WTC11 (cell line): Measurements from ENCODE around the gene GPR89B. TPM values are rescaled to one million over a fixed set of nuclear protein-coding genes. Genes with fewer than 3 reads are reported as not detected.

Experiments
- ATAC-seq: fragments of 200-7000 bp; cut with Tn5 transposase; 2 replicates; pipeline ENCODE4 v1.10.0; 2021; ENCODE audit warnings: mild to moderate bottlenecking, moderate library complexity
- CTCF ChIA-PET: fragments of 300-600 bp; sonication (Branson Sonifier 250); formaldehyde crosslinking; loops from one replicate; lab custom pipeline; 2021; ENCODE audit warnings: antibody characterized with exemption; lab: Charles Lee
- POLR2A ChIA-PET: fragments of 350-600 bp; sonication (Branson Sonifier 250); formaldehyde crosslinking; loops from one replicate; lab custom pipeline; 2021; ENCODE audit warnings: antibody characterized with exemption; lab: Charles Lee
- DNase-seq: peaks from one replicate; pipeline ENCODE4 v3.0.0; 2021; ENCODE audit warnings: low spot score
- H3K27ac Mint-ChIP-seq: 2 replicates; pipeline ENCODE4 v1.8.0; 2021; ENCODE audit warnings: mixed read lengths
- H3K27me3 Mint-ChIP-seq: 2 replicates; pipeline ENCODE4 v1.8.0; 2021; ENCODE audit warnings: low read depth, mild to moderate bottlenecking, moderate library complexity, mixed read lengths
- H3K36me3 Mint-ChIP-seq: 2 replicates; pipeline ENCODE4 v1.8.0; 2021; ENCODE audit warnings: mixed read lengths
- H3K4me1 Mint-ChIP-seq: 2 replicates; pipeline ENCODE4 v1.8.0; 2022; ENCODE audit warnings: mixed read lengths
- H3K4me3 Mint-ChIP-seq: 2 replicates; pipeline ENCODE4 v1.8.0; 2021; ENCODE audit warnings: mild to moderate bottlenecking, moderate library complexity, mixed read lengths
- H3K9me3 Mint-ChIP-seq: 2 replicates; pipeline ENCODE4 v1.8.0; 2021; ENCODE audit warnings: mixed read lengths
- AR ChIP-seq: fragments of 250-450 bp; sonication (Bioruptor Pico); IDR thresholded peaks from 2 replicates; pipeline ENCODE4 v1.9.0; 2021; ENCODE audit warnings: mild to moderate bottlenecking
- ATF6 ChIP-seq: sonication (generic); formaldehyde crosslinking; IDR thresholded peaks from 2 replicates; pipeline ENCODE4 v1.8.1; 2023; ENCODE audit warnings: mild to moderate bottlenecking, missing genetic modification reagents
- CREB1 ChIP-seq: sonication (generic); formaldehyde crosslinking; IDR thresholded peaks from 2 replicates; pipeline ENCODE4 v1.8.0; 2023; ENCODE audit warnings: mild to moderate bottlenecking, missing genetic modification reagents
- E2F1 ChIP-seq: sonication (generic); formaldehyde crosslinking; IDR thresholded peaks from 2 replicates; pipeline ENCODE4 v1.8.0; 2022; ENCODE audit warnings: mild to moderate bottlenecking, missing genetic modification reagents
- ELF4 ChIP-seq: sonication (generic); formaldehyde crosslinking; IDR thresholded peaks from 2 replicates; pipeline ENCODE4 v1.8.1; 2022; ENCODE audit warnings: low read depth, mild to moderate bottlenecking, moderate library complexity, missing genetic modification reagents
- EMX1 ChIP-seq: fragments of 250-450 bp; sonication (Bioruptor Pico); IDR thresholded peaks from 2 replicates; pipeline ENCODE4 v1.8.0; 2021; ENCODE audit warnings: mild to moderate bottlenecking
- ESRRA ChIP-seq: sonication (generic); formaldehyde crosslinking; IDR thresholded peaks from 2 replicates; pipeline ENCODE4 v1.8.1; 2022; ENCODE audit warnings: mild to moderate bottlenecking, missing genetic modification reagents, borderline replicate concordance
- GABPB1 ChIP-seq: sonication (generic); formaldehyde crosslinking; IDR thresholded peaks from 2 replicates; pipeline ENCODE4 v1.8.1; 2023; ENCODE audit warnings: mild to moderate bottlenecking, missing genetic modification reagents
- GRHL2 ChIP-seq: fragments of 250-450 bp; sonication (Bioruptor Pico); IDR thresholded peaks from 2 replicates; pipeline ENCODE4 v1.8.0; 2022; ENCODE audit warnings: mild to moderate bottlenecking, moderate library complexity; ENCODE audit not compliant: insufficient replicate concordance, severe bottlenecking
- MAX ChIP-seq: sonication (generic); formaldehyde crosslinking; IDR thresholded peaks from 2 replicates; pipeline ENCODE4 v1.8.0; 2022; ENCODE audit warnings: mild to moderate bottlenecking, missing genetic modification reagents
- MLX ChIP-seq: sonication (generic); formaldehyde crosslinking; IDR thresholded peaks from 2 replicates; pipeline ENCODE4 v1.8.1; 2023; ENCODE audit warnings: mild to moderate bottlenecking, missing genetic modification reagents, moderate library complexity
- NFATC4 ChIP-seq: fragments of 250-450 bp; sonication (Bioruptor Pico); IDR thresholded peaks from 2 replicates; pipeline ENCODE4 v1.9.0; 2021; ENCODE audit warnings: mild to moderate bottlenecking
- NR1H2 ChIP-seq: sonication (generic); formaldehyde crosslinking; IDR thresholded peaks from 2 replicates; pipeline ENCODE4 v1.9.0; 2021; ENCODE audit warnings: mild to moderate bottlenecking, moderate library complexity, missing genetic modification reagents
- NR2C2 ChIP-seq: sonication (generic); formaldehyde crosslinking; IDR thresholded peaks from 2 replicates; pipeline ENCODE4 v1.8.0; 2022; ENCODE audit warnings: mild to moderate bottlenecking, missing genetic modification reagents
- NR3C1 ChIP-seq: sonication (generic); formaldehyde crosslinking; conservative IDR thresholded peaks from 2 replicates; pipeline ENCODE4 v1.8.1; 2023; ENCODE audit warnings: low read depth, mild to moderate bottlenecking, missing genetic modification reagents
- OVOL2 ChIP-seq: fragments of 250-450 bp; sonication (Bioruptor Pico); IDR thresholded peaks from 2 replicates; pipeline ENCODE4 v1.9.0; 2021; ENCODE audit warnings: mild to moderate bottlenecking, borderline replicate concordance
- PREB ChIP-seq: sonication (generic); formaldehyde crosslinking; IDR thresholded peaks from 2 replicates; pipeline ENCODE4 v1.8.1; 2022; ENCODE audit warnings: mild to moderate bottlenecking, missing genetic modification reagents, moderate library complexity, borderline replicate concordance
- PRRX2 ChIP-seq: fragments of 250-450 bp; sonication (Bioruptor Pico); IDR thresholded peaks from 2 replicates; pipeline ENCODE4 v1.8.0; 2021; ENCODE audit warnings: mild to moderate bottlenecking
- RELA ChIP-seq: sonication (generic); formaldehyde crosslinking; IDR thresholded peaks from 2 replicates; pipeline ENCODE4 v1.8.1; 2022; ENCODE audit warnings: missing genetic modification reagents, mild to moderate bottlenecking, borderline replicate concordance
- SMAD4 ChIP-seq: sonication (generic); formaldehyde crosslinking; IDR thresholded peaks from 2 replicates; pipeline ENCODE4 v1.8.0; 2022; ENCODE audit warnings: mild to moderate bottlenecking, missing genetic modification reagents
- STAT6 ChIP-seq: sonication (generic); formaldehyde crosslinking; conservative IDR thresholded peaks from 2 replicates; pipeline ENCODE4 v1.8.1; 2023; ENCODE audit warnings: mild to moderate bottlenecking, low read depth, missing genetic modification reagents, moderate library complexity
- TCF7 ChIP-seq: sonication (generic); formaldehyde crosslinking; IDR thresholded peaks from 2 replicates; pipeline ENCODE4 v1.8.0; 2022; ENCODE audit warnings: mild to moderate bottlenecking, low read depth, missing genetic modification reagents, moderate library complexity
- ZNF138 ChIP-seq: sonication (generic); formaldehyde crosslinking; conservative IDR thresholded peaks from 2 replicates; pipeline ENCODE4 v1.8.1; 2022; ENCODE audit warnings: mild to moderate bottlenecking, moderate library complexity, missing genetic modification reagents
- ZNF232 ChIP-seq: sonication (generic); formaldehyde crosslinking; IDR thresholded peaks from 2 replicates; pipeline ENCODE4 v1.8.0; 2022; ENCODE audit warnings: mild to moderate bottlenecking, missing genetic modification reagents
- ZNF671 ChIP-seq: fragments of 250-450 bp; sonication (Bioruptor Pico); IDR thresholded peaks from 2 replicates; pipeline ENCODE4 v1.8.0; 2021; ENCODE audit warnings: mild to moderate bottlenecking
- total RNA-seq: library from RNA; stranded (reverse); gene quantifications from 3 replicates; pipeline ENCODE4 v1.2.3, GENCODE V29; 2021

The GPR89B gene
- total RNA-seq, 1 experiment from 2014 or later, result 16.3 TPM

- ChIA-PET CTCF (interaction anchor here (1.0 to 3.9 kb wide), 3 partner anchors 19 to 189 kb away, joined by 3 to 143 read pairs (median 44); no protein-coding TSS in a partner anchor), POLR2A (no interaction called here)
- Mint-ChIP-seq H3K27me3 (no peaks in the 10 kb centered on the region; the same call in 1 of the 2 replicates), H3K36me3 (no peaks in the 10 kb centered on the region), H3K4me3 (no peak overlapping the region), H3K4me1 (peaks cover 21% of the 10 kb centered on the region), H3K27ac (no peak overlapping the region), H3K9me3 (no peaks in the 10 kb centered on the region)
- DNase-seq (no peak), ATAC-seq (no peak)
- TF ChIP-seq AR (CRISPR knock-in tag) (no peak), ZNF232 (CRISPR knock-in tag) (no peak), CREB1 (no peak), PREB (CRISPR knock-in tag) (no peak), GRHL2 (CRISPR knock-in tag) (no peak), MAX (no peak), STAT6 (CRISPR knock-in tag) (no peak), ATF6 (CRISPR knock-in tag) (no peak), ELF4 (CRISPR knock-in tag) (no peak), OVOL2 (CRISPR knock-in tag) (no peak), ESRRA (CRISPR knock-in tag) (no peak), RELA (CRISPR knock-in tag) (no peak), ZNF671 (CRISPR knock-in tag) (no peak), ZNF138 (no peak), EMX1 (CRISPR knock-in tag) (no peak), SMAD4 (CRISPR knock-in tag) (no peak), PRRX2 (CRISPR knock-in tag) (no peak)
Observed at GRCh38 chr1:147891088-147891487, 37.1 kb upstream of the GPR89B start.

GRCh38 chr1:147892216-147892615, 36.0 kb upstream of the GPR89B start:
- peak; percentile 37 for DNase-seq
- no peaks in the 10 kb centered on the region; the same call in 1 of the 2 replicates for H3K27me3 Mint-ChIP-seq
- H3K4me3 Mint-ChIP-seq, result no peak overlapping the region
- H3K36me3 Mint-ChIP-seq, result no peaks in the 10 kb centered on the region
- H3K27ac Mint-ChIP-seq, result no peak overlapping the region
- peaks cover 21% of the 10 kb centered on the region for H3K4me1 Mint-ChIP-seq
- no peaks in the 10 kb centered on the region for H3K9me3 Mint-ChIP-seq
- CTCF ChIA-PET, result interaction anchor here (0.9 to 3.9 kb wide), 51 partner anchors 9 to 619 kb away, joined by 3 to 143 read pairs (median 6); partner anchors contain the start of genes ACP6 and GJA8
- ATAC-seq, result peak; percentile 59
- POLR2A ChIA-PET, result interaction anchor here (0.6 to 1.2 kb wide), 3 partner anchors 170 to 372 kb away, joined by 3 to 4 read pairs (median 3); partner anchors contain the start of gene ACP6
- TF ChIP-seq NR1H2 (CRISPR knock-in tag), result no peak
- TF ChIP-seq MLX (CRISPR knock-in tag), result no peak
- no peak for TF ChIP-seq E2F1
- TF ChIP-seq NR2C2 (CRISPR knock-in tag), result no peak
- no peak for TF ChIP-seq GABPB1
- TF ChIP-seq TCF7 (CRISPR knock-in tag), result no peak
- no peak for TF ChIP-seq NR3C1 (CRISPR knock-in tag)
- no peak for TF ChIP-seq NFATC4
